DMS53 treated with DMSO at 0.1 percent for 48 hours (cell line): Measurements from ENCODE around the gene GPX5.

Experiments used
- DNase-seq: peaks from one replicate; lab custom pipeline; 2025; ENCODE audit not compliant: unreplicated experiment; lab: John Stamatoyannopoulos, UW

Gene GPX5

DNA sequence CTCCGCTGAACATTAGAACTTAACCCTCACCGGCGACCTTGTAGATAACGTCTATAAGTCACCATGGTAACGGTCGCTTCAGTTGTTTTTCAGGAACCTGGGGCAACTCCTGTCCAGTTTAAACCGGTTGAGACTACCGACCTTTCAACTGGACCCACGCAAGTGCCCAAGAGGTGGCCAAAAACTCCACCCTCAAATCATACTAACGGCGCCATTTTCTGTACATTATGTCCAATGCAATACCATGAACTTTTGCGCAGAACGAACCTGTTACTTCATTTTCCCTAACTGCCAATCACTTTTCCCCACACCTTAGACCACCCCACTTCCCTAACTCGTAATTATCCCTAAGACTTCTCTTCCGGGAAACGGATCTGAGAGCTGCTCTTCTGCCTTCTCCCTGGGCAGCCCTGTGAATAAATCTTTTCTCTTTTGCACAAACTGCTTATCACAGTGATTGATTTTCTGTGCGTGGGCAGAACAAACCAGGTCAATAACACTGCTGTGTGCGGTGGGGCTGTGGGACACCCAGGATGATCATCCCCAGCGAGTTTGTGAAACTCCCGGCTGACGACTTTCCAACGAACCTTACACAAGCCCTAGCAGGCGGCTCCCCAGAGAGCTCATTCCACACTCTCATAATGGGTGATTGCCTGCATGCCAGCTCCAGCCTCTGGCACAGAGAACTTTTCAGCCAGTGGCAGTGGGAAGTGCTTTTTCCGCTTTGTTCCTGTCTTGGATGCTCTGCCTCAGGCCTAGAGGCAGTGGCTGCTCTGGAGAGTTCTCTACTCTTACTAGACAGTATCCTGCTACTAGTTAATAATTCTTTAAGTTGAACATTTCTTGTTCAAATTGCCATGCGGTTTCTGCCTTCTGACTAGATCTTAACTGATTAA is 28.6 kb downstream of the GPX5 start:
- no peak for DNase-seq

DNA sequence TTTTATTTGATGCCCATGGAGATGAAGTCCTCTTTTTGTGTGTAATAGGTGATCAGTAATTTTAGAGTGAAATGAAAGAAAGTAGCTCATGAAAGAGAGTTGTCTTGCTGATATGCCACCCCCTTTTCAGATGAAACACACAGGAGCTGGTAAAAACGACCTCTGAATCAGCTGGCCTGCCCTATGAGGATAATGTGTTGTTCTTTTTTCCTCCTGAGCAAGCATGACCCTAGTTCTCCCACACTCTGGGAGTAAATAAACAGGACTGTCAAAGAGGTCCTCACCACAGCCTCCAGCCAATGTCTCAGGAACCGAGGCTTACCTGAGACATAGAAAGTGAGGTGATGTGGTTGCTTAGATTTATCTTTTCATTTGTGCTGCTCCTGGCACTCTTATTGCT is 29.5 kb downstream of the GPX5 start:
- no peak for DNase-seq

DNA sequence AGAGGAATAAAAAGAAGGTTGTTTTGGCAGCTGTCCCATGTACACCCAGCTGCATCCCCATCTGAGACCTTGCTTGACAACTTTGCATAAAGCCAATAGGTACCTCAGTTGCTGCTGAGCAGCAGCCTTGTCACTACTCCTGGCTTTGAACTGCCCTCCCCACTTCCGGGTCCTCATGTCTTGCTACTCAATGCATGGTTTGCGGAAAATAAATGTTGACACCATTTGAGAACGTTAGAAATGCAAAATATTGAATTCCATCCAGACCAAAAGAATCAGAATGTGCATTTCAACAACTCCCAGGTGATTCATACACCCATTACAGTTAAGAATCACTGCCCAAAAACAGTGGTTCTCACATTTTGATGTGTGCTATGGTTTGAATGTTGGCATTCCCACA is 32.9 kb downstream of the GPX5 start:
- no peak for DNase-seq

DNA sequence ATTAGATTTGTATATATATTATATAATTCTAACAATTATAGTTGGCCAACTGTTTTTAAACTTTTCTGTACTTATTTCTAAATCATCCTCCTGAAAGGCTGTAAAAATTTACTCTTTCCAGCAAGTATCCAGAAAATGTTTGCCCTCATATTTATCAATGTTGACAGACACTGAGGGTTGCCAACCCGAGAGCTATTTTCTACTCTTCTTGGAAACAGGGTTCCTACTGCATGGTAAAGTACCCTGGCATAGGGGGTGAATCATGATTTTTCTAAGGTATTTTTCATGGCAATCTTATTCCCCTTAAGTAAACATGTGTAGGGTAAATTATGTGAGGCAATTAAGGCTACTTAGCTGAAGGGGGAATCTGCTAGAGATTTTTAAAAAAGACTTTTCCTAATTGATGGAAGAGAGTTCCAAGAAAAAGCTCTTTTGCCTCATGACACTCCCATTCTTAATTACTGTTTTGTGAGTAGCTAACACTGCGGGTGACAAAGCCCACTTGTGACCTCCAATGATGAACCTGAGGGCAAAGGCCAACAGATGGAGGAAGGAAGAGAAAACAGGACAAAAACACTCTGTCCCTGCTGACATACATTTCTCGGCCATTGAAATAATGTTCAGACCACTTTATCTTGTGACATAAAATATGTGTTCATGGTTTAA is 37.9 kb downstream of the GPX5 start:
- no peak for DNase-seq

DNA sequence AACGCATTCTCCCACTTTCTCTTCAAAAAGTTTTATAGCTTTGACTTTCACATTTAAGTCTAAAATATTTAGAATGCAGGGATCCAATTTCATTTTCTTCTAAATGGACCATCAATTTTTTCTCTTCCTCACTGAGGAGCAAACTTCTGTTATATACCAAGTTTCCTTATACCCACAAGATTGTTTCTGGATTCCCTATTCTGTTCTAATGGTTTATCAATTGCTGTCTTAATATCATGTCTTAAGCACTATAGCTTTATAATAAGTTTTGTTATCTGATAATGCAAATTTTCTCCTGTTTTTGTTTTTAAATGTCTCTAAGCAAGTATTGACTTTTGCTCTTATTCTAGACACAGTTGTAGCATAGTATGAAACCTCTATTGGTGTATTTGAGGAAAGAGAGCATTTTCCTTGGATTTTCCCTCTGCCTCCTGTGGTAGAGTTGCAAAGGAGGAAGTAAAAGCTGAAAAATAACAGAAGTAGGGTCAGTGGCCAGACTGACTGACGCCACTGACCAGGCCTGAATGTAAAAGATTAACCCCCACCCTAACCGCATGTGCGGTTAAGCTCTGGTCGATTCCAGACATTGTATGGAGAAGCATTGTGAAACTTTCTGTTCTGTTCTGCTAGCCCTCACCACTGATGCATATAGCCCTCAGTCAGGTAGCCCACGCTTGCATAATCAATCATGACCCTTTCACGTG is 40.3 kb downstream of the GPX5 start:
- no peak for DNase-seq

DNA sequence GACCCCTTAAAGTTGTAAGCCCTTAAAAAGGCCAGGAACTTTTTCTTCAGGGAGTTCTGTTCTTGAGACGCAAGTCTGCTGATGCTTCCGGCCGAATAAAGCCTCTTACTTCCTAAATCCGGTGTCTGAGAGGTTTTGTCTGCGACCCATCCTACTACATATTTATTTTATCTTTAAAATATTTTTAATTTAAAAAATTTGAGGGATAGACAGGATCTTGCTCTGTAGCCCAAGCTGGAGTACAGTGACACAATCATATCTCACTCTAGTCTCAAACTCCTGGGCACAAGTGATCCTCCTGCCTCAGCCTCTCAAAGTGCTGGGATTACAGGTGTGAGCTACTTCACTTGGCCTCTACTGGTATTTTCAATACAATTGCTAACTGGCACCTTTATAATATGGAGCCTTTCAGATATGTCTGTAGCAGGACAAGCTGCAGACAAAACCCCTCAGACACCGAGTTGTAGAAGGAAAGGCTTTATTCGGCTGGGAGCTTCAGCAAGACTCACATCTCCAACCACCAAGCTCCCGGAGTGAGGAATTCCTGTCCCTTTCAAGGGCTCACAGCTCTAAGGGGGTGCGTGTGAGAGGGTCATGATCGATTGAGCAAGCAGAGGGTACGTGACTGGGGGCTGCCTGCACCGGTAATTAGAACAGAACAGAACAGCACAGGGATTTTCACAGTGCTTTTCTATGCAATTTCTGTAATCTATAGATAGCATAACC is 41.0 kb downstream of the GPX5 start:
- no peak for DNase-seq

DNA sequence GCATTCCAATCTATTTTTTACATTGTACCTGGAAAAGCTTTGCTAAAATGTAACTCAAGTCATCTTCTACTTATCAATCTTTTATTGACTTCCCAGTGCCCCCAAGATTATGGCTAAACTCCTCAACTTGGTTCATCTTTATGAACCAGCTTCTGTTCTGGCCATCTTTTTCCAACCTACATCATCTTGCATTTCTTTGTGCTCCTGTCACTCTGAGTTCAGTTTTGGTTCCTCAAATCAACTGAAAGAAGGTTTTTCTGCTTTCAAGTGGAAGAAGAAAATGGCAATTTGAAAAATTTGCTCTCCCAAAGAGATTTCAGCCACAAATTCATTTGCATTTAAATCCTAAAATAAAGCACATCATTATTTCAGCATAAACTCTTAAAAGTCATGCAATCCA is 41.8 kb downstream of the GPX5 start:
- DNase-seq: no peak

DNA sequence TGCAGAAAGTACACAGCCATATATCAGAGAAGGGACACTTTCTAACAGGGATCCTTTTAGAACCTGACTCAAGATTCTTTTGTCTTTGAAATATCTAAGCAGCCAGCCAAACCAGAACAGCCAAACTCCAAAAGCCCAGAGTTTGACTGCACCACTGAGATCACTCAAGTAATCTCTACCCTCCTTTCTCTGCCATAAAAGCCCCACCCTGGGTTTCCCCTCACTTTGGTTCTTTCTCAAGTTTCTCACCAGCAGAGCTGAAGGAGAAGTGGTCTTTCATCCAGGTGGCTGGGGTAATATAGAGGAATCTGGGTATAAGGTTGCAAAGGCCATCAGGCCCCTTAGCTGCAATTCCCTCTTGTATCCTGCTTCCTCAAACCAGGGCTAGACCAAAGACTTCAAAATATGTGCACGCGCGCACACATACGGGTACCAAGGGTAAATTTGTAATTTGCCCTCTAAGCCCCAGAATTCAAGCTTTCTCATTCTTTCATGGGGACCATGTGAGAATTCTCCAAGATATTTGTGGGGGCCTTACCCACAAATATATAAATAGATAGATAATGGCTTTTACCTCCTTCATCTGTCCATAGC is 42.9 kb downstream of the GPX5 start:
- no peak for DNase-seq

DNA sequence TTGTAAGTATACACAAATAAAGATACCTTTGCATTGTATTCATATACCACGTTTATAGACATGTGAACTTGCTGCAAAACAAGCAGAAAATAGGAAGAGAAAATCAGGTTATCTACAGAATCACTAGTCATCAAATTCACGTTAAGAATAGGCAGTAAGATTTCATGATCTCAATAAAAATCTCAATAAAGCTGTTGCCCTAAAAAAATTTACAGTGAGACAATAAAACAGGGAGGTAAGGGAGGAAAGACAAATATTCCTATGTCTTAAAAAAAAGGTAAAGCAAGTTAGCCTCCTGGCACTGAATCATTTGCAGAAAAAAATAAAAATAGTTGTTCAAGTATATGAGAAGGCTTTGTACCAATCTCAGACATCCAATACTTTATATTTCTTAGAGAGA is 44.1 kb downstream of the GPX5 start:
- DNase-seq: no peak

DNA sequence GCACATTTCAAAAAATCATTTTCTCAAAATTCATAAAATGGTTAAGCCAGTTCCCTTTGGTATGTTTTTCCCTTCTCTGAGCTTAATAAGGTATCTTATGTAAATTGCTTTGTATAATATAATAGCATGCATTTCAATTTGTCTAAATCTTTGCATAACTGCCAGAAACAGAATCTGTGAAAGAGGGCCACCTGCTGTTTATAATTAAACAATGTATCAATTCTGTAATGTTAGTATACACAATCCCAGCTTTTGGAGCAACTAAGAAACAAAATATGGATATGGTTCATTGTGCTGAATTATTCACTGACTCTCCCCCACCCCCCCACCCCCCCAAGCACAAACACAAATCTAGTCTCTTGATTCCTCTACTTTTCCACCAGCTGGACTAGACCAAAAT is 54.8 kb downstream of the GPX5 start:
- no peak for DNase-seq

DNA sequence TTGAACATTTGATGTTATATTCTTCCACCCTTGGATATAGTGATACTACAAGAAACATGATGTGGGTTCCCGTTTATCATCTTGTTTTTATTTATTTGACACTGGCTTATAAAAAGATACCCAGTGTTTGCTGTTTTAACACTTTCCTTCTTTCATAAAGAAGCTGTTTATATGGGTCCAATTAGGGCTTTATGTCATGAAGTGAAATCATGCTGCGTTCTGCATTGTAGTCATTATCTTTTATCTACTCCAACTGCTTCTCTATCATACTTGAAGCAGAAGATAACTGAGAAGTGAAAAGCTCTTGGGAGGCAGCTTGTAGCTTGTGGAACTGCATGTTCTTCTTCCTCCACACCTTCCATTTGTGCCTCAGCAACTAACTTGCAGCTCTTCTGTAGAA is 57.8 kb downstream of the GPX5 start:
- no peak for DNase-seq
